KOPT-K1 (cell line): ENCODE measurements around the gene DLK1.

Experiments
- H3K27ac ChIP-seq: fragments of 200-600 bp; sonication (generic); 2 replicates; pipeline ENCODE4 v1.5.1; 2016; ENCODE audit warnings: antibody characterized with exemption, mild to moderate bottlenecking, low read depth, low read length; ENCODE audit not compliant: poor library complexity, severe bottlenecking
- H3K36me3 ChIP-seq: fragments of 200-600 bp; sonication (generic); 2 replicates; pipeline ENCODE4 v1.5.1; 2017; ENCODE audit warnings: antibody characterized with exemption, mild to moderate bottlenecking, low read length, moderate library complexity; ENCODE audit not compliant: insufficient read depth
- H3K9me3 ChIP-seq: fragments of 200-600 bp; sonication (generic); 2 replicates; pipeline ENCODE4 v1.5.1; 2017; ENCODE audit warnings: antibody characterized with exemption, low read length, mild to moderate bottlenecking; ENCODE audit not compliant: insufficient read depth, poor library complexity, severe bottlenecking

The DLK1 gene

DNA sequence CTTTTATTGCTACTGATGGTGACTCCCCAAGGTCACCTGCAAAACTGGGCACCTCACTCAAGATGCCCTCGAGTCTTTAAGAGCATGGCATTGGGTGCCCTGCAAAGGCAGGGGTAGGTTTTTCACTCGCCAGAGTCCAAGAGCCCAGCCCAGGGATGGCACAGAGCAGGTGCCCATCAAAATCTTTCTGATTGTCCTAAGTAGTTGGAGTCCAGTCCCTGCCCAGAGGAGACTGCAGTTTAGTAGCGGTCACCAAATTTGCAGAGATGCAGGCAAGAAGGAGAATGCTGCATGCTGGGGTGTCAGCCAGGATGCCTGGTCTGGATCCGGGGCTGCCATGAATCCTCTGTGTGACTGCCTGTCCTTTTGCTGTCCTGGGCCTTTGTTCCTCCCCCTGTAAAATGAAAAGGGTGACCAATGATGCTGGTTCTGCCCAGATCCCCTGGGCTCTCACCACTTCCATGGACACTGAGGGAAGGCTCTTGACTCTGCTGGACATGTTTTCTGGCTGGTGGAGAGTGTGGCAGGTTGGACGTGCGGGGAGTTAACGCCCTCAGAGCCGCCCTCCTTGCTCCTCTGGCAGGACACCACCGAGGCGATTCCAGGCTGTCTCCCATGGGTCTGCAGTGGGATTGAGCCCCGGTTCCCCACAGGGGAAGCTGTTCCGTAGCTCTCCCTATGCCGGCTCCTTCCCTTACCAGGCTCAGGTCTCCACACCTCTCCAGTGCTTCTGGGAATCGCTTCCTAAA, 41.3 kb downstream of the DLK1 start:
- Histone ChIP-seq H3K36me3 (no peaks in the 10 kb centered on the region), H3K27ac (no peak overlapping the region), H3K9me3 (no peaks in the 10 kb centered on the region)

DNA sequence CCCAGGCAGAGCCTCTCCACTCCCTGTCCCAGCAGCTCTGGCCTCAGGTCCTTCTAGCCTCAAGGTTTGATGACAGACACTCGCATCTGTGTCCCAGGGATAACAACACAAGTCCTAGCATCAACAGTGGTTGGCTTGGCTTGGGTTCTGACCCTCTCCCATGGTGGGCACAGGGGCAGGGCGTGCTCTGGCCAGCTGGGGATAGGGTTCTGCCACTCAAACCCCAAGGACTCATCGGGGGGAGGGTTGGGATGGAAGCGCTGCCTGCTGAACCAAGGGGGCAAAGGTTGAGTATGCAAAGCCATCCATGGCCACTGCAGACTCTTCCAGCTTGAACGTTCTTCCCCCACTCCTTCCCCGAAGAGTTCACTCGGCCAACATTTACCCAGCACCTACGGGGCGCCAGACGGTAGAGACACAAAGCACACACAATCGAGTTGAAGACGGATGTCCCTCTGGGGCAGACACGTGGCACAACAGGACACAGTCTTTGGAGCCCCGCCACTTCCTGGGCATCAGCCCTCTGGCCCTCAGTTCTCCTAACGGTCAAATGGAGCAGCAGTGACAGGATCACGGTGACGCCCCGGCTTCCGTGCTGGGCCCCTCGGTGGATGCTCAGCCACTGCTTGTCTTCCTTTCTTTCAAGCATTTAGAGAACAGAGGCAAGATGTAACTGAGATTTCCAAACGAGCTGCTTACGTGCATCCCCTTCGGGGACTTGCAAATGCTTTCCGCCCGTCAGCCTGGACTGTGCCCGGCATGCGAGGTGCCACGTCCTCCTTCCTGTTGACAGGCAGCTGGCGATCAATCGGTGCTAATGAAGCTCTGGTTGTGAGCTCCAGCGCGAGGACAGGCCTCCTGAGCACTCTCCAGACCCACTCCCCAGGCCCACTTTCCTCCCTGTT, 42.6 kb downstream of the DLK1 start:
- no peaks in the 10 kb centered on the region for H3K36me3 ChIP-seq
- H3K9me3 ChIP-seq: no peaks in the 10 kb centered on the region
- no peak overlapping the region for H3K27ac ChIP-seq

DNA sequence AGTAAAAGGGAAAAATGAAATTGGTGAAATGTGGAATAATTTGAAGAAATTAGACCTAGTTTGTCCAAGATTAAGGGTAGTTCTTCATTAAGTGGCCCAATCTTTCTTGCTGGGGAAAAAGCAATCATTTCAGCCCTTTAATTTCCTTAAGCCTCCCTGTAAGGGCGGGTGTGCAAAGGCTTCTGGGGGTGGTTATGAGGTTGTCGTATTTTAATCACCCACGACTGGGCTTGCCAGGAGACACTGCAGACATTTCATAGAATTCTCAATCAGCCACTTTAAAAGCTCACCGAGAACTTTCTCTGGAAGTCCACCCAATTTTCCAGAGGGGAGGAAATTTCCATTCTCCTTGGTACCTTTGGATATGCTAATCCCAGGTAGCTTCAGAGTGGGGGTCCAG, 43.4 kb downstream of the DLK1 start:
- Histone ChIP-seq H3K36me3 (no peaks in the 10 kb centered on the region), H3K9me3 (no peaks in the 10 kb centered on the region), H3K27ac (no peak overlapping the region)

DNA sequence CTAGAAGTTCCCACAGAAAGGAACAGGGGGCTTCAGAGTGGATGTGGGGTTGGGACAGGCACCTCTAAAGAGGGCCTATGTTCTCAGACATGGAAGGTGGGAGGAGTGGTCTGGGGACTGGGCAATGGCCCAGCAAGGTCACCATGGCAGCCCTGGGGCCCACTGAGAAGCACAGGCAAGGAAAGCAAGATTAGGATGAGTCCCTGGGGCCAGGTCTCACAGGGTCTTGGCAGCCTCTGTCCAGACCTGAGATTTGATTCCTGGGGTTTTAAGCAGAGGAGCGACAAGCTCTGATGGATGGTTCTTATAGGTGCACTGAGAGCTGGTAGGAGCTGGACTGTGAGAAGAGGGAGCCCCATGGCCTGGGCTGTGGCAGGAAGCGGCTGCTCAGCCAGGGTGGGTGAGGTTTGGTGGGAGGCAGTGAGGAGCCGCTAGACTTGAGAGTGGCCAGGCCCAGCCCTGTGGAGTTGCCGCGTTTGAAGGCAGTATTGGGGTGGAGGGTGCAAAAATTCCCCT, 44.0 kb downstream of the DLK1 start:
- H3K9me3 ChIP-seq: no peaks in the 10 kb centered on the region

DNA sequence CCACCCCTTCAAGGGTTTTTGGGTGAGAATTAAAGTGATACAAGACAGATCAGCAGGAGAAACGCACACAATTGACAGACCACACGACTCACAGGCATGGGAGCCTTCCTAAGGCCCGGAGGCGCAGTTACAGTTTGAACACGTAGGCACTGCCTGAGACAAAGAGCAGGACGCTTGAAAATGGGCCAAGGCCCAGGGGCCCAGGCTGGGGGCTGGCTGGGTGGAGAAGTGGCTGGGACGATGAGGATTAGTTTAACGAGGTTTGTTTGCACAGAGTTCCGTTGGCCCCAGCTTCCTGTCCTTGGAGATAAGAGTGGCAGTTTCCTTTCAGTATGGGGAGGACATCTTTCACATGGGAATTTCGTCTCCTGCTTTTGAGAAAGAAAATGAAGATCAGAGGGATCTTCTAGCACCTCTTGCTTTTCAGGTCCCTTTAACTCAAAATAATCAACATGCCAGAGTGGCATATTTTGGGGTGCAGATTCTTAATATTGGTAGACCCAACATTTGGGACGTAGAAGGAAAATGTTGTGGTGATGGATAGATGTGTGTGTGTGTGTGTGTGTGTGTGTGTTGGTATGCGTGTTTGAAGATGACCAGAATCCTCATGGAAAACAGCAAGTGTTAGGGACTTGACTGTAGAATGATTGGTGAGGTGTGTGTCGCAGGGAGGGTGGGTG, 44.6 kb downstream of the DLK1 start:
- H3K36me3 ChIP-seq: no peaks in the 10 kb centered on the region
- H3K9me3 ChIP-seq: no peaks in the 10 kb centered on the region
- H3K27ac ChIP-seq: no peak overlapping the region

More for the DNA sequence above, 44.0 kb downstream of the DLK1 start:
- no peaks in the 10 kb centered on the region for H3K36me3 ChIP-seq
- H3K27ac ChIP-seq: no peak overlapping the region

DNA sequence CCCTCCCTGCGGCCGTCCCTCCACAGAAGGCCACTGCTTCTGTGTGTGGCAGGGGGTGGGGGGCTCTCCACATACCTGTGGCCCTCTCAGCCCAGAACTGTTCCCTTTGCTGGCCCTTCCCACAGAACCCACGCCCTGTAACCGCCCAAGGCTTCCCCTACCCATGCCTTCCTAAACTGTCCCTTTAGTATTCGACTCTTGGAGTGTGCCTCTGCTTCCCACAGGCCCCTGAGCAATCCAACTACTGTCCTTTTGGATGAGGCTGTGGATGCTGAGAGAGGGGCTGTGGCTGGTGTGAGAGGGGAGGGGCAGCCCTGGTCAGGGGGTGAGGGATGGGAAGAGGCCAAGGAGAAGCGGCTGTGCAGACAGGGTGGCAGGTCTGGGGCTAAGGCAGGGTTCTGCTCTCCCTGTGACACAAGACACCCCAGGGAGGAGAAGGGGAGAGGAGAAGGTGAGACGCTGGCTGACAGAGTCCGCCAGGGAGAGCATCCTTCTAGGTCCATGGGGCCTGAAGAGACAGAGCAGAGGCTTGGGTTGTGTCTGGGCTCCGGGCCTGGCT, 46.0 kb downstream of the DLK1 start:
- no peaks in the 10 kb centered on the region for H3K9me3 ChIP-seq
- H3K36me3 ChIP-seq: no peaks in the 10 kb centered on the region
- no peak overlapping the region for H3K27ac ChIP-seq

DNA sequence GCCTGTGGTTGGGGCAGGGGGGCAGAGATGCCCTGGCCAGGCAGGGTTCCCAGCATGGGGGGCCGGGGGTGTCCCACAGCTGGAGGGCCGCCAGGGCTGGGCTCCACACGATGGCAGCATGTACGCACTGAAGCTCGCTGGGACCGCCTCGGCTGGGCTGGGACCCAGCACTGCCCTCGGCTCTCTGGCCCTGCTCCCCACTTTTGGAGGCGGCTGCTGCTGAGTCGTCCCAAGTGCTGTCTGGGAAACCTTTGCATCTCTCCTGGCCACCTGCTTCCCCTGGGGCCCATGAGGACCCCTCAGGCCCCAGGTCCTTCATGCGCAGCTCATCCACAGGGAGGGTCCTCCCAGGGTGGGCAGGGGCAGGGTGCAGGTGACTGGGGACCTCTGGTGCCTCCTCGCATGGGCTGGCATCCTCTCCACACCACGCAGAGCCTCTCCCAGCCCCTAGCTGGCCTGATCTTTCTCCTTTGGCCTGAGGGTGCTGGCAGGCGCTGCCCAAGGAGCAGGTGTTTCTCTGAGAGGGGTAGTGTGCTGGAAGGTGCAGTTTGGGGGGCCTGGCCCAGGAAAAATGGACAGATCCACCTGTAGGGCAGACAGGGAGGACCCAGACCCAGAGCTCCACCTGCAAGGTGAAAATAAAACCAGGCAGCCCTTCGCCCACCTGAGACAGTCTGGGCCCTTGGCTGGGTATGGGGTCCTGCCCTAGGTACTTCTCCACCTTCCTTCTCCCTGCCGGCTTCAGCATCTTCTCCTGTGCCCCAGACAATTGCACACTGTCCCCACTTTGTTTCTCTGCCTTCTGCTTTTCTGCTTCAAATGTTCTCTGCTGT, 46.9 kb downstream of the DLK1 start:
- H3K9me3 ChIP-seq: no peaks in the 10 kb centered on the region
- H3K36me3 ChIP-seq: no peaks in the 10 kb centered on the region
- H3K27ac ChIP-seq: no peak overlapping the region

DNA sequence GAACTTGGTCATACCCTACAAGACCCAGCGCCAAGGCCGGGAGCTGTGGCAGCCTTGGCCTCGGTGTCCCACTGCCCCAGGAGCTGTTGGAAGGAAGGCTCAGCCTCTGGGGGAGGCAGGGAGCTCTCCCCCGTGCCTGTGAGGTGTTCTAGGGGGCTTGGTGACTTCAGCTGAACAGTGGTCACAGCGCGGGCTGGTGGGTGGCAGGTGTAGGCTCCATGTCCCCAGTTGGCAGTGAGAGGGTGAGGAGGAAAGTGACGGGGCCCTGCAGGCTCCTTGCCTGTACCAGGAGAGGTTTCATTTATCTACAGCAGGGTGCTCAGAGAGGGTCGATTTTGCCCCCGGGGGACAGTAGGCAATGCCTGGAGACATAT, 47.5 kb downstream of the DLK1 start:
- Histone ChIP-seq H3K27ac (no peak overlapping the region), H3K9me3 (no peaks in the 10 kb centered on the region), H3K36me3 (no peaks in the 10 kb centered on the region)

DNA sequence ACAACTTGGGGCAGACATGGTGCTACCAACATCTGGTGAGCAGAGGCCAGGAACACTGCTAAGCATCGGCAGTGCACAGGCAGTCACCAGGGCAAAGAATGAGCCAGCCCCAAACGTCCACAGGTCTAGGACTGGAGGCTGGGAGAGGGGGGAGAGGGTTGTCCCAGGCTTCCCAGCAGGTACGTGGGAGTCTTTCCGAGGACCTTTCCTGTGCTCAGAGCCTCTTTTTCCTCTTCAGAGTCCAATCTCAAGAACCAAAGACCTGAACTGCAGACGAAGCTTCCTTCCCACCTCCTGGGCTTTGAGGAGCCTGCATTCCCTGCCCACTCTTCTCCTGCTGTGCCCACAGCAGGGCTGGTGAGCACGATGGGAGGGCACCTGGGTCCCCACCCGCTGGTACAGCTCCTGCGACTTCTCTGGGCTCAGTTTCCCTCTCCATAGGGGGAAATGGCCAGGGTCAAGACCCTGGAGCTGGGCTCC, 48.7 kb downstream of the DLK1 start:
- Histone ChIP-seq H3K9me3 (no peaks in the 10 kb centered on the region), H3K27ac (no peak overlapping the region), H3K36me3 (no peaks in the 10 kb centered on the region)

DNA sequence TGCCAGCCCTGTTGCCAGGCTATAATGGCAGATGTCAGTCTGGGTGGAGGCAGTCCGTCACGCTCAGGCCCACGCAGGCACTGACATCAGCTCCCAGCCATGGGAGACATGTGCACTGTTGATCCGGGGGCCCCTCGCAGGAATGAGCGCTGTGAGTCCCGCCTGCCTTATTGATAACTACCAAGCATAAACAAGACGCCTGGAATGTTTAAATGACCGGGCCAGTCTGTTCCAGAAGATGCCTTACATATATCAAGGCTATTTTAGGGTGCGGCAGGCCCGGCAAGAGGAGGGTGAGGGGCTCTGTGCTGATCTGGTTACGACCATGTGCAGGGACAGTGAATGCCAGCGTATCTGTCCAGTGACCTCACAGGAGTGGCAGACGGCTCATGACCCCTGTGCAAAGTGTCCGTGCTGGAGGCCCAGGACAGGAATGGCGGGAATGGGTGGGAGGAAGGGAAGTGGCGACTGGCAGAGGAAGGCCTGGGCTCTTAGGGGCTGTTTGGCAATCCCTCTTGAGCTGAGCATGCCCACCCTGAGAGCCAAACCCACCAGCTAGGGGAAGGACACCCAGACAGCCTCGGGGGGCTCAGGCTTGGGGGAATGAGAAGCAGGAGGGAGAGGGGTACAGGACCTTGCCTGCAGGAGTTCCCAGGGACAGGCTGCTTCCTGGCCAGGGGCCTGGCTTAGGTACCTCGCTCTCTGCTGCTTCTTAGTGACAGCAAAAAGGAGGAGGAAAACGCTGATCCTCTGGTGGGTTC, 49.3 kb downstream of the DLK1 start:
- no peaks in the 10 kb centered on the region for H3K36me3 ChIP-seq
- H3K27ac ChIP-seq: no peak overlapping the region
- no peaks in the 10 kb centered on the region for H3K9me3 ChIP-seq

DNA sequence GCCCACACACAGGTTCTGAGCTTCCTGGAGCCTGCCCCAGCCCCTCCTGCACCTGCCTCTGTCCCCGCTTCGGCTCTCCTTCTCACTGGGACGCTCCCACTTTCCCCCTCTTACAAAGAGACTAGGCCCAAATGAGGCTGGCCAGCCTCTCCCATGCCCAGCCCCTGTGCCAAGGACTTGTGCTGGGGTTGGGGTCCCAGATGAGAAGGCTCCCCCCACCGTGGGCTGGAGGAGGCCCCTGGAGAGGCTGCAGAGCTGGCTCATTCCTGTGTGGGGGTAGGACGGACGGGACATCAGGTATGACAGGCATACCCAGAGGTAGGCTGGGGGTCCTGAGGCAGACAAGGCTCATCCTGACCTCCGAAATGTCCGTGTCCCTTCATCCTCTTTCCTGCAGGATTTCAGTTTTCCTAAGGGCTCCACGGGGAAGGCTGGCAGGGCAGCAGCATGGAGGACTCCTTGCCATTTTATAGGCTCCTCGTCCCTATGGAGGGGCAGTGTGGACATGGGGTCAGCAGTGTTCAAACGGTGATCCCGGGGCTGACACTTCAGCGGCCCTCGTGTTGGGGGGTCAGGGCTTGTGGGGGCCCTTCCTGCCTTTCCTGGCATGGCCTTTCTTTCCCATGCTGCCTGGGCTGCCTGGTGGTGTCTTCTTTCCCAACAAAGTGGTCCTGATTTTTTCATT, 50.1 kb downstream of the DLK1 start:
- Histone ChIP-seq H3K27ac (no peak overlapping the region), H3K9me3 (no peaks in the 10 kb centered on the region), H3K36me3 (no peaks in the 10 kb centered on the region)

DNA sequence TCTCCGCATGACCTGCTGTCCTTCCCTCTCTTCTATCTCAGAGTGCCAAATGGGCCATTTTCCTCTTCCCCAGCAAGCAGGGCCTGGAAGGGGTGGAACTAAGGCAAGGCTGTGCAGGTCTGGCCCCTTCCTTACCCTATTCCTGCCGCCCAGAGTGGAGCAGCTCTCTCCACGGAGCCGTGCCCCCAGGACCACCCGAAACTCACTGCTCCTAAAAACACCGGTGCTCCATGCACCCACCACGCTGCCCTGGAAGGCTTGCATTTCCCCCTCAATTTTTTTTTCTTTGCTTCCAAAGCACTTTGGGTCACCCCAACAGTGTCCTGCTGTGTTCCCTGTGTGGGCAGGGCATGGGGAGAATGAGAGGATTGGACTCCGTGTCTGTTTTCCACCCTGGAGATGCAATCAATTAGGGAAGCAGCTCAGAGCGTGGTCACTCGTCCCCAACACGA, 50.7 kb downstream of the DLK1 start:
- Histone ChIP-seq H3K9me3 (no peaks in the 10 kb centered on the region), H3K27ac (no peak overlapping the region), H3K36me3 (no peaks in the 10 kb centered on the region)
